Measurements from ENCODE around the gene FASTKD2. TPM values are rescaled to one million over a fixed set of nuclear protein-coding genes. Genes with fewer than 3 reads are reported as not detected.
A peak's percentile ranks its signal among the peaks of the same experiment; 100 is the strongest.

FASTKD2 gene
- total RNA-seq (10 to 100 TPM; 37.9 to 58.8 TPM), polyA plus RNA-seq (ENCODE audit: insufficient read length in 2 of 2) (10 to 100 TPM; 21.0 to 21.7 TPM)
- long read RNA-seq, donor 1, transcript FASTKD2-201 (12 exons, 3,188 nt) = major isoform, 5 of 7 reads
- long read RNA-seq, donor 1, partial matches to known transcripts = 0 of 7 reads
- long read RNA-seq, donor 1, other reads (novel, unspliced or antisense) = 0 of 7 reads
- long read RNA-seq, donor 2, partial matches to known transcripts = 0 of 3 reads
- long read RNA-seq, donor 2, other reads (novel, unspliced or antisense) = 0 of 3 reads
- long read RNA-seq, donor 3, partial matches to known transcripts = 0 of 1 reads
- long read RNA-seq, donor 3, other reads (novel, unspliced or antisense) = 0 of 1 reads
- long read RNA-seq, donor 4, transcript FASTKD2-201 (12 exons, 3,188 nt) = major isoform, 7 of 16 reads
- long read RNA-seq, donor 4, partial matches to known transcripts = 8 of 16 reads
- long read RNA-seq, donor 4, other reads (novel, unspliced or antisense) = 0 of 16 reads

DNA sequence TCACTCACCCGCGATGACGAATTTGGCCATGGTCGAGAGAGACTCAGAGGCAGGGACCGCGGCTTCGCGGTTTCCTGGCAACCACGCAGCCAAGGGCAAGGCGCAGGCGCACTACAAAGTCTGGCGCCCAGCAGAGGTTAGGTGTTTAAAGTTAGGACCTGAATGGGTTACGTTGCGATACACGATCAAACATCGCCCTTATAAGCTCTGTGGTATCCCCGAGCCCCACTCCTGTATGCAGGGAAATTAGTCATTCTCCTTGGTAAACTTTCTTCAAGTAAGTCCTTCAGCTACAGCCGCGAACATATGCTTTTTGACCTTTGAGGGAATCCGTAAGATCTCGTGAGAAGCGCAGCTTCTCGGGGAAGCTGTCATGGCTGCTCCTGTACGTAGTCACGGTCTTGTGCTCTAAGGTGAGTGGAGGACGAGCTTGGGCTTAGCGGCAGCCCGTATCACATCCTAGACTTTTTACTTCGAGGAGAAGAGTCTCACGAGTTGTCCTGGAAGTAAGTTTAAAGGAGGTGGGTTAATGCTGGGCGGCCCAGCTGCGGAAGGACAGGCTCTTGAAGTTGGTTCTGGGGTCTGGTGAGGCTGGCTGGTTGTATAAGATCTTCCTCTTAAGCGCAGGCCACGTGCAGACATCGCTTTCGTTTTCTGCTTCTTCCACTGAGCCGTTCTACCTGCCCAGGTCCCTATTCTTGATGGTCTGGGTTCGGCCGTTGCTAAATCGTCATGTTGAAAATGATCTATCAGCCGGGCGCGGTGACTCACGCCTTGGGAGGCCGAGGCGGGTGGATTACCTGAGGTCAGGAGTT is at the start of gene FASTKD2, which contains the start of gene MDH1B:
Gene FASTKD2, plus strand, starts transcription at position 365 of the 815 bp plus-strand sequence. CDS start 1,088 bp downstream, outside the sequence.
Gene MDH1B, minus strand, starts transcription at position 87 of the 815 bp plus-strand sequence. Its CDS starts 57 bp downstream, at position 30.
- H3K9me3 ChIP-seq (ENCODE audit: control insufficient read depth, insufficient read depth, low read length) = no peaks in the 10 kb centered on the region
- no peaks in the 10 kb centered on the region for H3K27me3 ChIP-seq (ENCODE audit: control insufficient read depth, insufficient read depth, low read length)
- peak within 1 kb of the TSS; percentile 77 for H3K4me3 ChIP-seq (ENCODE audit: low read depth, low read length)
- 0% methylated on average over 46 of the region's 46 CpGs for WGBS (ENCODE audit: insufficient coverage)
- H3K27ac ChIP-seq (ENCODE audit: low read depth, low read length) = peak within 1 kb of the TSS; percentile 54
- peak; percentile 88 to 98 (median 96) for DNase-seq (ENCODE audit: low read depth in 4 of 6, low spot score in 6 of 6)
- H3K36me3 ChIP-seq (ENCODE audit: control insufficient read depth, insufficient read depth, low read length) = peaks cover 3% of the 10 kb centered on the region
- peaks cover 7% of the 10 kb centered on the region for H3K4me1 ChIP-seq (ENCODE audit: control insufficient read depth, insufficient read depth, low read length)

GRCh38 chr2:206716623-206717022 is 48.8 kb upstream of the FASTKD2 start:
- Histone ChIP-seq H3K36me3 (ENCODE audit: control insufficient read depth, insufficient read depth, low read length) (no peaks in the 10 kb centered on the region), H3K4me3 (ENCODE audit: low read depth, low read length) (no peak overlapping the region), H3K9me3 (ENCODE audit: control insufficient read depth, insufficient read depth, low read length) (no peaks in the 10 kb centered on the region), H3K27me3 (ENCODE audit: control insufficient read depth, insufficient read depth, low read length) (no peaks in the 10 kb centered on the region), H3K4me1 (ENCODE audit: control insufficient read depth, insufficient read depth, low read length) (no peaks in the 10 kb centered on the region), H3K27ac (ENCODE audit: low read depth, low read length) (no peak overlapping the region)
- peak in 2 of 6 donors; percentile 12 to 51 for DNase-seq (ENCODE audit: low read depth in 4 of 6, low spot score in 6 of 6)
- 76% methylated on average over 3 of the region's 3 CpGs for WGBS (ENCODE audit: insufficient coverage)

- WGBS (ENCODE audit: insufficient coverage) = no CpG with 5 or more reads among the region's 1 CpG
- no peak for DNase-seq (ENCODE audit: low read depth in 4 of 6, low spot score in 6 of 6)
- no peaks in the 10 kb centered on the region for H3K36me3 ChIP-seq (ENCODE audit: control insufficient read depth, insufficient read depth, low read length)
- H3K4me1 ChIP-seq (ENCODE audit: control insufficient read depth, insufficient read depth, low read length) = no peaks in the 10 kb centered on the region
- no peaks in the 10 kb centered on the region for H3K27me3 ChIP-seq (ENCODE audit: control insufficient read depth, insufficient read depth, low read length)
- H3K27ac ChIP-seq (ENCODE audit: low read depth, low read length) = no peak within 1 kb of the TSS
- no peak within 1 kb of the TSS for H3K4me3 ChIP-seq (ENCODE audit: low read depth, low read length)
- H3K9me3 ChIP-seq (ENCODE audit: control insufficient read depth, insufficient read depth, low read length) = no peaks in the 10 kb centered on the region
These were observed 47.1 kb upstream of the FASTKD2 start, which contains the start of gene DYTN for GRCh38 chr2:206718296-206718695. Gene DYTN (minus strand): TSS chr2:206718396. CDS start chr2:206718279, 117 bp downstream.

GRCh38 chr2:206721256-206721920 is 44.0 kb upstream of the FASTKD2 start:
- no peak overlapping the region for H3K4me3 ChIP-seq (ENCODE audit: low read depth, low read length)
- DNase-seq (ENCODE audit: low read depth in 4 of 6, low spot score in 6 of 6) = no peak
- 86% methylated on average over 2 of the region's 4 CpGs for WGBS (ENCODE audit: insufficient coverage)
- no peaks in the 10 kb centered on the region for H3K4me1 ChIP-seq (ENCODE audit: control insufficient read depth, insufficient read depth, low read length)
- H3K27me3 ChIP-seq (ENCODE audit: control insufficient read depth, insufficient read depth, low read length) = no peaks in the 10 kb centered on the region
- no peaks in the 10 kb centered on the region for H3K36me3 ChIP-seq (ENCODE audit: control insufficient read depth, insufficient read depth, low read length)
- no peaks in the 10 kb centered on the region for H3K9me3 ChIP-seq (ENCODE audit: control insufficient read depth, insufficient read depth, low read length)
- H3K27ac ChIP-seq (ENCODE audit: low read depth, low read length) = no peak overlapping the region

DNA sequence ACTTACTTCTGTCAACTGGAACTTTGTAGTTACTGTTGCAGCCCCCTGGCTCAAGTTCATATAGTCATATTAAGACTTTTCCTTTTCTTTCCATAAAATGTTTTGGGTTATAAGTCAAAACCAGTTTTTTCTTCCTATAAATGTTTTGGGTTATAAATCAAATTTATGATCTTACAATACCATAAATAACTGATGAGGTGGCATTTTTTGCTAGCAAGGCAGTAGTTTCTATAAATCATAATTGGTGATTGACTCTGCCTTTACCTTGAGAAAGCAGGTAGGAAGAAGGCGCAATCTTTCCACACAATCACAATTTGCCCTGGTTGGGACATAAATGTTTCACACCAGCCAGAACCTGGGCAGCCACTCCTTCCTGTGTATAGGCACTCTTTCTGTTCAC is 42.1 kb upstream of the FASTKD2 start:
- Histone ChIP-seq H3K9me3 (ENCODE audit: control insufficient read depth, insufficient read depth, low read length) (no peaks in the 10 kb centered on the region), H3K36me3 (ENCODE audit: control insufficient read depth, insufficient read depth, low read length) (no peaks in the 10 kb centered on the region), H3K27ac (ENCODE audit: low read depth, low read length) (no peak overlapping the region), H3K4me3 (ENCODE audit: low read depth, low read length) (no peak overlapping the region), H3K4me1 (ENCODE audit: control insufficient read depth, insufficient read depth, low read length) (no peaks in the 10 kb centered on the region), H3K27me3 (ENCODE audit: control insufficient read depth, insufficient read depth, low read length) (no peaks in the 10 kb centered on the region)
- DNase-seq (ENCODE audit: low read depth in 4 of 6, low spot score in 6 of 6) = no peak
- WGBS (ENCODE audit: insufficient coverage) = no CpG with 5 or more reads among the region's 1 CpG

- H3K27ac ChIP-seq (ENCODE audit: low read depth, low read length) = no peak overlapping the region
- no peaks in the 10 kb centered on the region for H3K36me3 ChIP-seq (ENCODE audit: control insufficient read depth, insufficient read depth, low read length)
- H3K27me3 ChIP-seq (ENCODE audit: control insufficient read depth, insufficient read depth, low read length) = no peaks in the 10 kb centered on the region
- H3K9me3 ChIP-seq (ENCODE audit: control insufficient read depth, insufficient read depth, low read length) = no peaks in the 10 kb centered on the region
- no peaks in the 10 kb centered on the region for H3K4me1 ChIP-seq (ENCODE audit: control insufficient read depth, insufficient read depth, low read length)
- 100% methylated on average over 1 of the region's 2 CpGs for WGBS (ENCODE audit: insufficient coverage)
- H3K4me3 ChIP-seq (ENCODE audit: low read depth, low read length) = no peak overlapping the region
- DNase-seq (ENCODE audit: low read depth in 4 of 6, low spot score in 6 of 6) = no peak
These were observed 38.1 kb upstream of the FASTKD2 start for GRCh38 chr2:206727287-206727686.

- no peaks in the 10 kb centered on the region for H3K9me3 ChIP-seq (ENCODE audit: control insufficient read depth, insufficient read depth, low read length)
- no peaks in the 10 kb centered on the region for H3K27me3 ChIP-seq (ENCODE audit: control insufficient read depth, insufficient read depth, low read length)
- H3K36me3 ChIP-seq (ENCODE audit: control insufficient read depth, insufficient read depth, low read length) = no peaks in the 10 kb centered on the region
- H3K4me3 ChIP-seq (ENCODE audit: low read depth, low read length) = no peak overlapping the region
- no peak overlapping the region for H3K27ac ChIP-seq (ENCODE audit: low read depth, low read length)
- no peaks in the 10 kb centered on the region for H3K4me1 ChIP-seq (ENCODE audit: control insufficient read depth, insufficient read depth, low read length)
- WGBS (ENCODE audit: insufficient coverage) = 82% methylated on average over 3 of the region's 7 CpGs
- DNase-seq (ENCODE audit: low read depth in 4 of 6, low spot score in 6 of 6) = no peak
These were observed 36.9 kb upstream of the FASTKD2 start for GRCh38 chr2:206728277-206729199.

DNA sequence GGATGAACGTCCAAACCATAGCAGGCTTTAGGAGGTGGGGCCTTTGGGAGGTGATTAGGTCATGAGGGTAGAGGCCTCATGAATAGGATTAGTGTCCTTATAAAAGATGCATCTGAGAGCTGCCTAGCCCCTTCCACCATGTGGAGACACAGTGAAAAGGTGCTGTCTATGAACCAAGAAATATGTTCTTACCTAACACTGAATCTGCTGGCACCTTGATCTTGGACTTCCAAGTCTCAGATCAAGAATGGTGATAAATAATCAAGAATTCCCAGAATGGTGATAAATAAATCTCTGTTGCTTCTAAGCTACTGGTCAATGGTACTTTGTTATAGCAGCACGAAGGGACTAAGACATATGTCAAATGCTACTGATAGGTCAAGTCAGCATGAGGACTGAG is 32.1 kb upstream of the FASTKD2 start:
- Histone ChIP-seq H3K27me3 (ENCODE audit: control insufficient read depth, insufficient read depth, low read length) (no peaks in the 10 kb centered on the region), H3K27ac (ENCODE audit: low read depth, low read length) (no peak overlapping the region), H3K9me3 (ENCODE audit: control insufficient read depth, insufficient read depth, low read length) (no peaks in the 10 kb centered on the region), H3K4me3 (ENCODE audit: low read depth, low read length) (no peak overlapping the region), H3K4me1 (ENCODE audit: control insufficient read depth, insufficient read depth, low read length) (no peaks in the 10 kb centered on the region), H3K36me3 (ENCODE audit: control insufficient read depth, insufficient read depth, low read length) (no peaks in the 10 kb centered on the region)
- WGBS (ENCODE audit: insufficient coverage) = 79% methylated on average over 2 of the region's 2 CpGs
- no peak for DNase-seq (ENCODE audit: low read depth in 4 of 6, low spot score in 6 of 6)
